Measurements from ENCODE around the gene KDM5A. TPM values are rescaled to one million over a fixed set of nuclear protein-coding genes. Genes with fewer than 3 reads are reported as not detected.

Gene KDM5A
- total RNA-seq, 2 donors from 2014 or later: 24.4 to 67.6 TPM

- intact Hi-C loops (cut with DNase I): no loop called here
- DNase-seq (no peak), ATAC-seq (no peak)
- no peak overlapping the region for H3K27ac ChIP-seq
- no peaks in the 10 kb centered on the region for H3K36me3 ChIP-seq (replicated peaks in 1 of 2; ENCODE audit: insufficient read depth in 1 of 2, low read depth in 2 of 2)
- no peak for TF ChIP-seq POLR2A (IDR thresholded peaks at IDR 0.05)
- H3K9me3 ChIP-seq: no peaks in the 10 kb centered on the region
- H3K27me3 ChIP-seq: no peaks in the 10 kb centered on the region
- H3K4me3 ChIP-seq: no peak overlapping the region
- WGBS, 2 donors: 77 to 82% methylated on average over 3 of the region's 3 CpGs
- H3K4me1 ChIP-seq: no peaks in the 10 kb centered on the region
Measured at GRCh38 chr12:247271-247670, 141.8 kb downstream of the KDM5A start.

- Histone ChIP-seq H3K27me3 (no peaks in the 10 kb centered on the region), H3K9me3 (no peaks in the 10 kb centered on the region), H3K36me3 (replicated peaks in 1 of 2; ENCODE audit: insufficient read depth in 1 of 2, low read depth in 2 of 2) (no peaks in the 10 kb centered on the region), H3K4me3 (no peak overlapping the region), H3K27ac (no peak overlapping the region), H3K4me1 (no peaks in the 10 kb centered on the region)
- 38 to 61% methylated on average over 4 of the region's 4 CpGs for WGBS, 2 donors
- intact Hi-C loops (cut with DNase I): no loop called here
- no peak for TF ChIP-seq POLR2A (IDR thresholded peaks at IDR 0.05)
- TF ChIP-seq CTCF (IDR thresholded peaks at IDR 0.05): no peak
- ATAC-seq (no peak), DNase-seq (no peak)
Measured at GRCh38 chr12:243381-243780, 145.7 kb downstream of the KDM5A start.

GRCh38 chr12:242496-242895 is 146.6 kb downstream of the KDM5A start:
- DNase-seq (no peak), ATAC-seq (no peak)
- no peaks in the 10 kb centered on the region for H3K9me3 ChIP-seq
- TF ChIP-seq CTCF (IDR thresholded peaks at IDR 0.05) (no peak), POLR2A (IDR thresholded peaks at IDR 0.05) (no peak)
- H3K36me3 ChIP-seq (replicated peaks in 1 of 2; ENCODE audit: insufficient read depth in 1 of 2, low read depth in 2 of 2): no peaks in the 10 kb centered on the region
- H3K4me3 ChIP-seq: no peak overlapping the region
- 83 to 87% methylated on average over 15 of the region's 15 CpGs for WGBS, 2 donors
- no peaks in the 10 kb centered on the region for H3K4me1 ChIP-seq
- H3K27me3 ChIP-seq: no peaks in the 10 kb centered on the region
- intact Hi-C loops (cut with DNase I): no loop called here
- H3K27ac ChIP-seq: no peak overlapping the region

GRCh38 chr12:241266-241665 is 147.9 kb downstream of the KDM5A start:
- 89 to 91% methylated on average over 9 of the region's 9 CpGs for WGBS, 2 donors
- Histone ChIP-seq H3K4me1 (no peaks in the 10 kb centered on the region), H3K36me3 (replicated peaks in 1 of 2; ENCODE audit: insufficient read depth in 1 of 2, low read depth in 2 of 2) (no peaks in the 10 kb centered on the region), H3K9me3 (no peaks in the 10 kb centered on the region), H3K27ac (no peak overlapping the region), H3K4me3 (no peak overlapping the region), H3K27me3 (no peaks in the 10 kb centered on the region)
- ATAC-seq (no peak), DNase-seq (no peak)
- intact Hi-C loops (cut with DNase I): no loop called here
- TF ChIP-seq CTCF (IDR thresholded peaks at IDR 0.05) (no peak), POLR2A (IDR thresholded peaks at IDR 0.05) (no peak)

GRCh38 chr12:240566-240965 is 148.6 kb downstream of the KDM5A start:
- Histone ChIP-seq H3K9me3 (no peaks in the 10 kb centered on the region), H3K4me1 (no peaks in the 10 kb centered on the region), H3K27ac (no peak overlapping the region), H3K27me3 (no peaks in the 10 kb centered on the region), H3K4me3 (no peak overlapping the region), H3K36me3 (replicated peaks in 1 of 2; ENCODE audit: insufficient read depth in 1 of 2, low read depth in 2 of 2) (no peaks in the 10 kb centered on the region)
- WGBS, 2 donors: 75 to 78% methylated on average over 9 of the region's 9 CpGs
- no peak for DNase-seq
- TF ChIP-seq POLR2A (IDR thresholded peaks at IDR 0.05) (no peak), CTCF (IDR thresholded peaks at IDR 0.05) (no peak)
- no peak for ATAC-seq
- intact Hi-C loops (cut with DNase I): no loop called here
